CD4-positive, alpha-beta memory T cell (primary cell): ENCODE data around the gene MTUS2. TPM values are rescaled to one million over a fixed set of nuclear protein-coding genes. Genes with fewer than 3 reads are reported as not detected.

Experiments used
- CTCF ChIA-PET: fragments of 350-600 bp; sonication (Branson Sonifier 250); formaldehyde crosslinking; loops from one replicate; lab custom pipeline; 2021; ENCODE audit warnings: inconsistent platforms; ENCODE audit not compliant: partially characterized antibody; lab: Charles Lee
- POLR2A ChIA-PET: fragments of 350-600 bp; sonication (Branson Sonifier 250); formaldehyde crosslinking; loops from one replicate; lab custom pipeline; 2021; ENCODE audit not compliant: partially characterized antibody; lab: Charles Lee
- DNase-seq, 5 donors: peaks; one replicate each; pipeline versions ENCODE4 v3.0.0 to v3.0.0-alpha.2; 2020 to 2022; ENCODE audit warnings: mixed read lengths in 1 of 5
- H3K27ac ChIP-seq: one replicate; pipeline ENCODE4 v1.7.0; 2013; ENCODE audit warnings: low read depth, low read length
- H3K27me3 ChIP-seq: 2 replicates; pipeline ENCODE4 v1.7.0; 2013; ENCODE audit warnings: mild to moderate bottlenecking, low read length, moderate library complexity; ENCODE audit not compliant: insufficient read depth
- H3K36me3 ChIP-seq: 2 replicates; pipeline ENCODE4 v1.7.0; 2013; ENCODE audit warnings: mild to moderate bottlenecking, low read length, moderate library complexity; ENCODE audit not compliant: insufficient read depth
- H3K4me1 ChIP-seq: 2 replicates; pipeline ENCODE4 v1.7.0; 2013; ENCODE audit warnings: mild to moderate bottlenecking, low read length, moderate library complexity; ENCODE audit not compliant: insufficient read depth
- H3K4me3 ChIP-seq, 2 donors: one replicate each; pipeline ENCODE4 v1.7.0; 2013; ENCODE audit warnings: low read length in 2 of 2, mild to moderate bottlenecking in 1 of 2
- H3K9me3 ChIP-seq, 2 donors: one replicate each; pipeline ENCODE4 v1.7.0; 2013; ENCODE audit warnings: low read length in 2 of 2, control low read depth in 1 of 2; ENCODE audit not compliant: control insufficient read depth in 1 of 2
- H3K27ac Mint-ChIP-seq, 7 donors: one replicate each; pipeline ENCODE4 v1.8.0; 2020 to 2021; ENCODE audit warnings: mixed read lengths in 7 of 7, mild to moderate bottlenecking in 6 of 7, inconsistent platforms in 3 of 7, moderate library complexity in 3 of 7
- H3K27me3 Mint-ChIP-seq, 2 donors: one replicate each; pipeline ENCODE4 v1.8.0; 2020 to 2021; ENCODE audit warnings: mixed read lengths in 2 of 2
- H3K36me3 Mint-ChIP-seq, 2 donors: one replicate each; pipeline ENCODE4 v1.8.0; 2020 to 2021; ENCODE audit warnings: mixed read lengths in 2 of 2, inconsistent platforms in 1 of 2, mild to moderate bottlenecking in 1 of 2
- H3K4me1 Mint-ChIP-seq, 4 donors: one replicate each; pipeline ENCODE4 v1.8.0; 2020 to 2021; ENCODE audit warnings: mixed read lengths in 4 of 4, mild to moderate bottlenecking in 1 of 4
- H3K4me3 Mint-ChIP-seq, 8 donors: one replicate each; pipeline ENCODE4 v1.8.0; 2020 to 2021; ENCODE audit warnings: mixed read lengths in 8 of 8, mild to moderate bottlenecking in 7 of 8, moderate library complexity in 6 of 8, inconsistent platforms in 3 of 8
- H3K9me3 Mint-ChIP-seq, 8 donors: one replicate each; pipeline ENCODE4 v1.8.0; 2020 to 2021; ENCODE audit warnings: mixed read lengths in 8 of 8, mild to moderate bottlenecking in 5 of 8, inconsistent platforms in 3 of 8, moderate library complexity in 1 of 8
- intact Hi-C: fragments of 100-400 bp; cut with micrococcal nuclease; formaldehyde crosslinking; loops from one replicate; pipeline ENCODE4 v1.15.1; 2023
- polyA plus RNA-seq, 2 donors: library from polyadenylated mRNA; unstranded; fragments of 300-500 nt; fragmentation: Illumina TruSeq; gene quantifications; one replicate each; pipeline ENCODE4 v1.2.3, GENCODE V29; 2021
- total RNA-seq, 2 experiments: library from RNA; stranded (reverse); gene quantifications; one replicate each; pipeline ENCODE4 v1.2.3, GENCODE V29; 2021

MTUS2 gene
- total and polyA plus RNA-seq, 4 experiments from 2014 or later: 0.12 to 1.1 (median 0.60) TPM

DNA sequence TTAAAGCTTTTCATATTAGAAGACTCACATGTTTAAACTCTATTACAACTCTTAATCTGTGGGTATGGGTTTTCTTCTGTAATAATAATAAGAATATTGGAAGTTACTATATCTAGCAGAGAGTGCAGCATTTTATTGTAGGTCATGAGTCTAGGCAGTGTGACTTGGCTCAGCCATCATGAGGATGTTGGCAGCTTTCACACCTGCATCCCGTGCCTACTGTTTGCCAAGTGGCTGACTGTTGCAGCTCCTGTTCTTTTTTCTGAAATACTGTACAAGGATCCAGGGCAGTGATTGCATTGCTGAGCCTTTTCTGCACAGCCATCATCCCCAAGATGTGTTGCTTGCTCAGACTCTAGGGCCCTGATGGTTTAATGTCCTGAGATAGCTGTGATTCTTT lies 47.4 kb downstream of the MTUS2 start:
- H3K9me3 Mint-ChIP-seq: peaks cover 6 to 16% (median 12%) of the 10 kb centered on the region in 8 donors
- intact Hi-C loops: no loop called here
- H3K4me1 ChIP-seq: no peaks in the 10 kb centered on the region
- peaks cover 0 to 1% of the 10 kb centered on the region in 2 donors for H3K27me3 Mint-ChIP-seq
- H3K27ac ChIP-seq: no peak overlapping the region
- H3K4me3 Mint-ChIP-seq: no peak overlapping the region
- H3K27ac Mint-ChIP-seq: no peak overlapping the region
- ChIA-PET CTCF (interaction anchor here (0.6 kb wide), 1 partner anchor 89 kb away, joined by 3 read pairs; no protein-coding TSS in a partner anchor), POLR2A (no interaction called here)
- H3K9me3 ChIP-seq: no peaks in the 10 kb centered on the region
- H3K4me1 Mint-ChIP-seq: no peaks in the 10 kb centered on the region
- no peaks in the 10 kb centered on the region for H3K36me3 ChIP-seq
- no peak for DNase-seq
- no peak overlapping the region for H3K4me3 ChIP-seq
- H3K27me3 ChIP-seq: no peaks in the 10 kb centered on the region
- no peaks in the 10 kb centered on the region for H3K36me3 Mint-ChIP-seq

DNA sequence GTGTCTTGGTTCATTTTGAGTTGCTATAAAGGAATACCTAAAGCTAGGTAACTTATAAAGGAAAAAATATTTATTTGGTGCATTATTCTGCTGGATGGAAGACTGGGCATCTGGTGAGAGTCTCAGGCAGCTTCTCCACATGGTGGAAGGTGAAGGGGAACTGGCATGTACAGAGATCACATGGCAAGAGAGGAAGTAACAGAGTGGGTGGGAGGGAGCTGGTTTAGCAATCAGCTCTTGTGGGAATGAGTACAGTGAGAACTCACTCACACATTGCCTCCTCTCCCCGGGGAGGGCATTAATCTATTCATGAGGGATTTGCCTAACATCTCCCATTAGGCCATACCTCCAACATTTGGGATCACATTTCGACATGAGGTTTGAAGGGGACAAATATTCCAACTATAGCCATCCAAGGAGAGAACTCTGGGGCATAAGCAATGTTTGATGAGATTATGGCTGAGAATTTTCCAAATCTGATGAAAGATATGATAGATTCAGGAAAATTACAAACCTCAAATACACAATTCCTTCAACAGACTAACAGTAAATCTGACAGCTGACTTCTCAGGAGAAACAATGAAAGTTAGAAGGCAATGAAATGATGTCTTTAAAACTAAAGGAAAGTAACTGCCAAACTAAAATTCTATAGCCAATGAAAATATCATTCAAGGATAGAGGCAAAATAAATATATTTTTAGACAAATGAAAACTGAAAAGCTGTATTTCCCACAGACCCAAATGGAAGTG lies 52.5 kb downstream of the MTUS2 start:
- H3K36me3 Mint-ChIP-seq: no peaks in the 10 kb centered on the region
- H3K4me1 Mint-ChIP-seq: no peaks in the 10 kb centered on the region
- Histone ChIP-seq H3K4me3 (no peak overlapping the region), H3K27ac (no peak overlapping the region), H3K36me3 (no peaks in the 10 kb centered on the region), H3K9me3 (peaks cover 0 to 9% of the 10 kb centered on the region in 2 donors), H3K27me3 (no peaks in the 10 kb centered on the region), H3K4me1 (no peaks in the 10 kb centered on the region)
- no peak overlapping the region for H3K27ac Mint-ChIP-seq
- ChIA-PET CTCF (no interaction called here), POLR2A (no interaction called here)
- peaks cover 7 to 29% (median 21%) of the 10 kb centered on the region in 8 donors for H3K9me3 Mint-ChIP-seq
- DNase-seq: no peak
- peaks cover 0 to 3% of the 10 kb centered on the region in 2 donors for H3K27me3 Mint-ChIP-seq
- intact Hi-C loops: no loop called here
- H3K4me3 Mint-ChIP-seq: no peak overlapping the region

- Mint-ChIP-seq H3K27ac (no peak overlapping the region), H3K4me3 (no peak overlapping the region), H3K36me3 (no peaks in the 10 kb centered on the region), H3K9me3 (peaks cover 7 to 29% (median 25%) of the 10 kb centered on the region in 8 donors), H3K27me3 (peaks cover 0 to 3% of the 10 kb centered on the region in 2 donors), H3K4me1 (no peaks in the 10 kb centered on the region)
- intact Hi-C loops: no loop called here
- Histone ChIP-seq H3K4me3 (no peak overlapping the region), H3K27me3 (no peaks in the 10 kb centered on the region), H3K4me1 (no peaks in the 10 kb centered on the region), H3K9me3 (peaks cover 0 to 9% of the 10 kb centered on the region in 2 donors), H3K27ac (no peak overlapping the region), H3K36me3 (no peaks in the 10 kb centered on the region)
- ChIA-PET POLR2A (no interaction called here), CTCF (no interaction called here)
- DNase-seq: no peak
Measured at GRCh38 chr13:28875846-28876615, 55.9 kb downstream of the MTUS2 start.

- CTCF ChIA-PET: no interaction called here
- no peaks in the 10 kb centered on the region for H3K36me3 Mint-ChIP-seq
- intact Hi-C loops: no loop called here
Measured at GRCh38 chr13:28877408-28877807, 57.3 kb downstream of the MTUS2 start.

DNA sequence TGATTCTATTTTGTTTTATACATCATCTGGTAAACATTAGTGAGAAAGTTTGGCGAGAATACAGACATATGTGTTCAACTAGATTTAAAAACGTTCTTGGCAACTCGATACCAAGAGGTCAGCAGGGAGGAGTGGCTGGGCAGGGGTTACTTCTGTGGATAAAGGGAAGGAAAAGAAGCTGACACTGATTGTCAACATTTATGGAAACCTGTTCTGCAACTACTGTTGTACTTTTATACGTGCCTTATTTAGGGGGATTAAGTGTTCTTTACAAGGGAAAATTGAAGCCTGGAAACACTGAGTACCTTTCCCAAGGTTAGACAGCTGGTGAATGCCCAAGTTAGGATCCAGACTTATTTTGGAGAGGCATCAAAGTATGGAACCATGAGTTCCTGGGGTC lies 65.0 kb downstream of the MTUS2 start:
- no peak for DNase-seq
- H3K9me3 Mint-ChIP-seq: peaks cover 0 to 3% (median 0%) of the 10 kb centered on the region in 8 donors
- intact Hi-C loops: no loop called here
- ChIA-PET POLR2A (no interaction called here), CTCF (no interaction called here)
- H3K4me1 Mint-ChIP-seq: no peaks in the 10 kb centered on the region
- H3K27me3 ChIP-seq: no peaks in the 10 kb centered on the region
- H3K27me3 Mint-ChIP-seq: peaks cover 0 to 2% of the 10 kb centered on the region in 2 donors
- no peaks in the 10 kb centered on the region for H3K4me1 ChIP-seq
- H3K36me3 Mint-ChIP-seq: no peaks in the 10 kb centered on the region
- H3K4me3 Mint-ChIP-seq: no peak overlapping the region
- H3K27ac Mint-ChIP-seq: no peak overlapping the region
- H3K4me3 ChIP-seq: no peak overlapping the region
- no peaks in the 10 kb centered on the region for H3K36me3 ChIP-seq
- no peak overlapping the region for H3K27ac ChIP-seq
- H3K9me3 ChIP-seq: no peaks in the 10 kb centered on the region

More at GRCh38 chr13:28877408-28877807, 57.3 kb downstream of the MTUS2 start:
- no peak overlapping the region for H3K4me3 ChIP-seq
- no peak for DNase-seq
- no peaks in the 10 kb centered on the region for H3K4me1 ChIP-seq
- H3K9me3 ChIP-seq: peaks cover 0 to 9% of the 10 kb centered on the region in 2 donors
- H3K27ac ChIP-seq: no peak overlapping the region
- Mint-ChIP-seq H3K4me3 (no peak overlapping the region), H3K4me1 (no peaks in the 10 kb centered on the region), H3K27ac (no peak overlapping the region), H3K27me3 (peaks cover 0 to 3% of the 10 kb centered on the region in 2 donors), H3K9me3 (peaks cover 2 to 20% (median 11%) of the 10 kb centered on the region in 8 donors)
- no peaks in the 10 kb centered on the region for H3K36me3 ChIP-seq
- no peaks in the 10 kb centered on the region for H3K27me3 ChIP-seq
- POLR2A ChIA-PET: no interaction called here

DNA sequence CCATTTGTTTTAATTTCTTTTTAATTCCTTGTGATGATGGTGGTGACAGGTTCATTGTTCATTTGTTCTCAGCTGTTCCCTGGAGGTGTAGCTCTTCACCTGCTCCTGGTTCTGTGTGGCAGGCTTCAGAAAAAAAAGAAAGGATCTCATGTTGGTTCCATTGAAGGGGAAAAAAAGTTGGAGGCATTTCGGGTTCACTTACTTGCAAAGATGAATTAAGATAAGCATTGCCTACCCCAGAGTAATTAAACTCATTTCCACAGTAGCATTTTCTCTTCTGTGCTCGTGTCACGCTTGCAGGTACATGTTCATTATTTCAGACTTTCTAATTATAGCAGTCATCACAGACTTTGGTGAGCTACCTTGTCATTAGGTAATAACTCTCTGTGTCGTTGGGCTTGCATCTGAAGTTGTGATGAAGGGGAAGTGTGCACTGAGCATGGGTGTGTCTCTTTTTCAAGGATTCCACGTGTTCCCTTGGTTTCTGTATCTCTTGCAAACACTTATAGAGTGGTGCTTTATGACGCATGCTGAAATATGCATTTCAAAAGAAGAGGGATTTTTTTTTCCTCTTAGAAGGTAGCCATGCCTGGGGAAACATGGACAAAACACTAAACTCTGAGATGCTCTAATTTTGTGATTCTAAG lies 69.1 kb downstream of the MTUS2 start:
- POLR2A ChIA-PET: no interaction called here

DNA sequence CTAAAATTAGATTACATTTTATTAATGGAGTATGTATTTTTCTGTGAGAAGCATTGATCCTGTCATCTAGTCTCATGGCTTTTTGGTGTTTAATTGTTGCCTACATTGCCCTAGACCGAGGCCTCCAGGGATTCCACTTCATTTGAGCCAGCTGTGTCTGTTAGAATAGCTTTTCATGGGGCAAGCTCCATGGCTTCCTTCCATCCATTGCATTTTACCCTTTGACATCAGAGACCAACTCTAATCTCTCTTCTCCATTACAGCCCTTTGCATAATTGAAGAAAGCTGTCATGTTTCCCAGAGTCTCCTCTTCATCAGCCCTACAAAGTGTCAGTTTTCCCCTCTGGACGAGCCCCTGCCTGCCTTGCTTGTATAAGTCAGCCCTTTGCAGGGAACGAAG lies 70.6 kb downstream of the MTUS2 start:
- intact Hi-C loops: no loop called here
- Histone ChIP-seq H3K4me1 (no peaks in the 10 kb centered on the region), H3K36me3 (no peaks in the 10 kb centered on the region), H3K9me3 (no peaks in the 10 kb centered on the region), H3K27me3 (no peaks in the 10 kb centered on the region), H3K4me3 (no peak overlapping the region), H3K27ac (no peak overlapping the region)
- no peak for DNase-seq
- no peak overlapping the region for H3K4me3 Mint-ChIP-seq
- H3K27me3 Mint-ChIP-seq: peaks cover 0 to 2% of the 10 kb centered on the region in 2 donors
- H3K4me1 Mint-ChIP-seq: no peaks in the 10 kb centered on the region
- ChIA-PET POLR2A (no interaction called here), CTCF (no interaction called here)
- no peak overlapping the region for H3K27ac Mint-ChIP-seq
- peaks cover 0 to 4% (median 0%) of the 10 kb centered on the region in 8 donors for H3K9me3 Mint-ChIP-seq
- H3K36me3 Mint-ChIP-seq: no peaks in the 10 kb centered on the region

More for the DNA sequence above, 69.1 kb downstream of the MTUS2 start:
- Histone ChIP-seq H3K36me3 (no peaks in the 10 kb centered on the region), H3K27me3 (no peaks in the 10 kb centered on the region), H3K27ac (no peak overlapping the region), H3K4me1 (no peaks in the 10 kb centered on the region), H3K9me3 (no peaks in the 10 kb centered on the region), H3K4me3 (no peak overlapping the region)
- no peak for DNase-seq
- Mint-ChIP-seq H3K9me3 (peaks cover 0 to 3% (median 0%) of the 10 kb centered on the region in 8 donors), H3K27ac (no peak overlapping the region), H3K4me1 (no peaks in the 10 kb centered on the region), H3K27me3 (peaks cover 0 to 2% of the 10 kb centered on the region in 2 donors), H3K4me3 (no peak overlapping the region), H3K36me3 (no peaks in the 10 kb centered on the region)
- CTCF ChIA-PET: no interaction called here
- intact Hi-C loops: no loop called here
